Endothelial cell (in vitro differentiated cells): ENCODE measurements around the gene CCDC178. TPM values are rescaled to one million over a fixed set of nuclear protein-coding genes. Genes with fewer than 3 reads are reported as not detected.

ENCODE experiments used
- DNase-seq: peaks from one replicate; pipeline ENCODE4 v3.0.0; 2021; ENCODE audit warnings: low spot score
- H3K27ac Mint-ChIP-seq: one replicate; pipeline ENCODE4 v1.8.0; 2021; ENCODE audit warnings: mixed read lengths, inconsistent platforms; ENCODE audit not compliant: unreplicated experiment
- H3K27me3 Mint-ChIP-seq: one replicate; pipeline ENCODE4 v1.8.0; 2021; ENCODE audit warnings: mild to moderate bottlenecking, moderate library complexity, mixed read lengths, inconsistent platforms; ENCODE audit not compliant: unreplicated experiment
- H3K36me3 Mint-ChIP-seq: one replicate; pipeline ENCODE4 v1.8.0; 2021; ENCODE audit warnings: mild to moderate bottlenecking, low read depth, mixed read lengths, inconsistent platforms; ENCODE audit not compliant: unreplicated experiment
- H3K4me1 Mint-ChIP-seq: one replicate; pipeline ENCODE4 v1.8.0; 2021; ENCODE audit warnings: mild to moderate bottlenecking, mixed read lengths, inconsistent platforms; ENCODE audit not compliant: unreplicated experiment
- H3K4me3 Mint-ChIP-seq: one replicate; pipeline ENCODE4 v1.8.0; 2021; ENCODE audit warnings: mild to moderate bottlenecking, mixed read lengths, inconsistent platforms; ENCODE audit not compliant: unreplicated experiment
- H3K9me3 Mint-ChIP-seq: one replicate; pipeline ENCODE4 v1.8.0; 2021; ENCODE audit warnings: mixed read lengths, inconsistent platforms; ENCODE audit not compliant: unreplicated experiment
- total RNA-seq: library from RNA; stranded (reverse); fragmentation: NEBNext Ultra II Directional; extraction: Animal tissue kit (Norgen Biotek cat#: 25700); gene quantifications from one replicate; pipeline ENCODE4 v1.2.1, GENCODE V29; 2021; ENCODE audit not compliant: unreplicated experiment
- TF ChIP-seq, protein P1 (sequence below): fragments of 200-600 bp; sonication (generic); IDR thresholded peaks from one replicate; pipeline ENCODE4 v1.5.0; 2021; ENCODE audit warnings: antibody characterized with exemption; ENCODE audit not compliant: unreplicated experiment

Gene CCDC178
- total RNA-seq, 1 donor from 2014 or later, result 5.3 TPM

DNA sequence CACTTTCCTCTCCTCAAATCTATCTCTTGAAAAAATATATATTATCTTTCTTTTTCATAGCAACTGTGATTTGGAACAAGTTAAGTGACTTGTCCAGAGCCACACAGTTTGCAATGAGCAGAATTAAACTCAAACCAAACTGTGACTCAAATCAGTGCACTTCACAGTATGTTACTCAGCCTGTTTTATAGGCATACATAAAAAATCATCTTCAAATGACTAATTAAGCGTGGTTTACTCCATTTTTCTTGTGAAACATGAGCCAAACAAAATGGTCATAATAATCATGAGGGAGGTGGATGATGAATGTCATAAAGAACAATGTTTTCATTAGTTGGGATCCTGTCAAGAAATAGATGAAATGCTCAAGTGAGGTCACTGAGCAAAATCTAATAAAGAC lies 6.1 kb upstream of the CCDC178 start:
- Mint-ChIP-seq H3K36me3 (no peaks in the 10 kb centered on the region), H3K27ac (no peak overlapping the region), H3K9me3 (no peaks in the 10 kb centered on the region), H3K27me3 (no peaks in the 10 kb centered on the region), H3K4me1 (no peaks in the 10 kb centered on the region), H3K4me3 (no peak overlapping the region)
- no peak for DNase-seq
- TF ChIP-seq, protein P1, sequence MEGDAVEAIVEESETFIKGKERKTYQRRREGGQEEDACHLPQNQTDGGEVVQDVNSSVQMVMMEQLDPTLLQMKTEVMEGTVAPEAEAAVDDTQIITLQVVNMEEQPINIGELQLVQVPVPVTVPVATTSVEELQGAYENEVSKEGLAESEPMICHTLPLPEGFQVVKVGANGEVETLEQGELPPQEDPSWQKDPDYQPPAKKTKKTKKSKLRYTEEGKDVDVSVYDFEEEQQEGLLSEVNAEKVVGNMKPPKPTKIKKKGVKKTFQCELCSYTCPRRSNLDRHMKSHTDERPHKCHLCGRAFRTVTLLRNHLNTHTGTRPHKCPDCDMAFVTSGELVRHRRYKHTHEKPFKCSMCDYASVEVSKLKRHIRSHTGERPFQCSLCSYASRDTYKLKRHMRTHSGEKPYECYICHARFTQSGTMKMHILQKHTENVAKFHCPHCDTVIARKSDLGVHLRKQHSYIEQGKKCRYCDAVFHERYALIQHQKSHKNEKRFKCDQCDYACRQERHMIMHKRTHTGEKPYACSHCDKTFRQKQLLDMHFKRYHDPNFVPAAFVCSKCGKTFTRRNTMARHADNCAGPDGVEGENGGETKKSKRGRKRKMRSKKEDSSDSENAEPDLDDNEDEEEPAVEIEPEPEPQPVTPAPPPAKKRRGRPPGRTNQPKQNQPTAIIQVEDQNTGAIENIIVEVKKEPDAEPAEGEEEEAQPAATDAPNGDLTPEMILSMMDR, result no peak

DNA sequence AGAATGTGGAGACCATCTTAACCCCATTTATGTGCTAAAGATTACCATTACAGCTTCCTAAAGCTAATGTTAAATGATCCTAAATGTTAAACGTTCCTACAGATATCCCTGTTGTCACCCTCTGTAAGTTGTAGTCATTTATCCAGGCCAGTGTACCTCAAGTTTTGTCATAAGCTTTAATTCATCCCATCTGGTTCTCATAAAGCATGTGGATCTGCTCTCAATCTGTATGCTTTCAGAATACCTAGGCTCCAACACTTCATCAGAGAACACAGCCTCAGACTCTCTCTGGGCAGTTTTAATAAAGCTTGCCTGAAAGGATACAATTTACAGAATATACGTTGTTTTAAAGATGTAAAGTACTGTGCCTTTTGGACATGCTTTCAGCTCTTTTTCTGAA lies 4.2 kb upstream of the CCDC178 start:
- DNase-seq, result no peak
- H3K4me1 Mint-ChIP-seq, result peaks cover 3% of the 10 kb centered on the region
- no peaks in the 10 kb centered on the region for H3K9me3 Mint-ChIP-seq
- no peaks in the 10 kb centered on the region for H3K27me3 Mint-ChIP-seq
- TF ChIP-seq, protein P1, result no peak
- H3K4me3 Mint-ChIP-seq, result no peak overlapping the region
- no peaks in the 10 kb centered on the region for H3K36me3 Mint-ChIP-seq
- H3K27ac Mint-ChIP-seq, result no peak overlapping the region

DNA sequence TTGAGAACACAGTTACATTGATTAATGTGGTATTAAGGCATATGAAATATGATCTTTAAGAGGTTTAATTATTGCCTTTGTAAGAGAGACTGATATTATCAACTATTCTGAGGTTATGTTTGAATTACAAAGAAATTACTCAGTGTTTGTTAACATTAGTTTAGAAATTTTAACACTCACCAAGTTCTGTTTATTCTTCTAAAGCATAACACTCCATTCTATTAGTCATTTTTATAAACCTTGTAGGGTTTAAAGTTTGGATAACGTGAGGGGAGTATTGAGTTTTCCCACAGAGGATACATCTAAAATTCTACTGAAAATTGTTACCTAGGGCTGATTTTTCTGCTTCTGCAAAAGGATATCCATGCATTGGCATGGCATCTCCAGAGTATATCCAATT lies 7.7 kb downstream of the CCDC178 start:
- Mint-ChIP-seq H3K27ac (no peak overlapping the region), H3K36me3 (no peaks in the 10 kb centered on the region), H3K4me1 (no peaks in the 10 kb centered on the region), H3K9me3 (no peaks in the 10 kb centered on the region), H3K4me3 (no peak overlapping the region), H3K27me3 (no peaks in the 10 kb centered on the region)
- no peak for DNase-seq
- TF ChIP-seq, protein P1, result no peak

DNA sequence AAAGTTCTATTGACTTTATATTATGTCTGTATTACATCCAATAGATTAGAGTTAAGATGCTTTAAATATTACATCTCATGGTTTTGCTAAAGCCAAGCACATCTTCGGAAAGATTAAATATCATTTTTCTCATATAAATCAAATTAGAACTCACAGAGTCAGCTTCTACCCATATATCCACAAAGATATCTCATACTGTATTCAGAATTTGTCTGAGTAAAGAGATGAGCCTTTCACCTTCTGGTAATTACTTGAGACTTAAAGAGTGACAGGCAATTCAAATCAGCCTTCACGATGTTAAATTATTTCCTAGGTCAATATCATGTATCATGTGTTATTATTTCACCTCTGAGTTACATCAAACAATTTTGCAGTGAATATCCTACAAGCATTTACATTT lies 13.0 kb downstream of the CCDC178 start:
- H3K27me3 Mint-ChIP-seq, result no peaks in the 10 kb centered on the region
- H3K27ac Mint-ChIP-seq, result no peak overlapping the region
- H3K9me3 Mint-ChIP-seq, result no peaks in the 10 kb centered on the region
- TF ChIP-seq, protein P1, result no peak
- H3K36me3 Mint-ChIP-seq, result no peaks in the 10 kb centered on the region
- H3K4me1 Mint-ChIP-seq, result peaks cover 13% of the 10 kb centered on the region
- DNase-seq, result no peak
- no peak overlapping the region for H3K4me3 Mint-ChIP-seq

DNA sequence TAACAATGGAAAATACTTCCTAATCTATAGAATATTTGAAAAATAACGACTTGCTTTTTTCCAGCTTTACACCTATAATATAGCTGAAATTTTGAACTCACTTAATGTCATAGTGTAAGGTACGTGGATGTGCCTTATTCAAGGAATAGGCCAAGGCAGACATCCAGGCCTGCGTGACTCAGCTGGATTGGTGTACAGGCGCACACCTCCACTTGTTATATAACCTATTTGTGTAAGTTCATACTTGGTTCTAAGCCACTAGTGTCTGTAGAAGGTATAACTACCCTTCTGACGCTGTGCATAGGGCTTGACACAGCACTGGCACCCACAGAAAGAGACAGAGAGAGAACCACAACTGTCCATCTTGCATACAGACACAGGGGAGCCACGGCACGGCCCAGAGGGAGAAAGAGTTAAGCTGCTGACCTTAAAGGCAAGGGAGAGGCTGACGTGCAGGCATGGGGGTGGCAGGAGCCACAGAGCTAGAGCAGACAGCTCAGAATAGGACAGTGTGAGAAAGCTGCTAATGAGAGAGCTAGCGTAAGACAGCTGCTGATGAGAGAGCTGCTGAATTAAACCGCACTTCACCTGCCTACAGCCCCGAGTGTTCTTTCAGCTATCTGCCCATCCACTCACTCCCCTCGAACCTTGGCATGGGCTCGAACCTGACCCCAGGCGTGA lies 16.1 kb downstream of the CCDC178 start:
- peaks cover 13% of the 10 kb centered on the region for H3K4me1 Mint-ChIP-seq
- H3K27ac Mint-ChIP-seq, result no peak overlapping the region
- no peaks in the 10 kb centered on the region for H3K9me3 Mint-ChIP-seq
- H3K27me3 Mint-ChIP-seq, result no peaks in the 10 kb centered on the region
- H3K4me3 Mint-ChIP-seq, result no peak overlapping the region
- no peak for DNase-seq
- H3K36me3 Mint-ChIP-seq, result no peaks in the 10 kb centered on the region
- TF ChIP-seq, protein P1, result no peak
